CD4-positive, alpha-beta memory T cell (primary cell): ENCODE measurements around the gene CLP1. TPM values are rescaled to one million over a fixed set of nuclear protein-coding genes. Genes with fewer than 3 reads are reported as not detected.
"Not testable (repeated sequence)": the region's sequence is repeated elsewhere in the genome, so short reads cannot be mapped to it uniquely, and the experiment has no call there.

Experiments
- CTCF ChIA-PET: fragments of 350-600 bp; sonication (Branson Sonifier 250); formaldehyde crosslinking; loops from one replicate; lab custom pipeline; 2021; ENCODE audit warnings: inconsistent platforms; ENCODE audit not compliant: partially characterized antibody; lab: Charles Lee
- POLR2A ChIA-PET: fragments of 350-600 bp; sonication (Branson Sonifier 250); formaldehyde crosslinking; loops from one replicate; lab custom pipeline; 2021; ENCODE audit not compliant: partially characterized antibody; lab: Charles Lee
- DNase-seq, 5 donors: peaks; one replicate each; pipeline versions ENCODE4 v3.0.0 to v3.0.0-alpha.2; 2020 to 2022; ENCODE audit warnings: mixed read lengths in 1 of 5
- H3K27ac ChIP-seq: one replicate; pipeline ENCODE4 v1.7.0; 2013; ENCODE audit warnings: low read depth, low read length
- H3K27me3 ChIP-seq: 2 replicates; pipeline ENCODE4 v1.7.0; 2013; ENCODE audit warnings: mild to moderate bottlenecking, low read length, moderate library complexity; ENCODE audit not compliant: insufficient read depth
- H3K36me3 ChIP-seq: 2 replicates; pipeline ENCODE4 v1.7.0; 2013; ENCODE audit warnings: mild to moderate bottlenecking, low read length, moderate library complexity; ENCODE audit not compliant: insufficient read depth
- H3K4me1 ChIP-seq: 2 replicates; pipeline ENCODE4 v1.7.0; 2013; ENCODE audit warnings: mild to moderate bottlenecking, low read length, moderate library complexity; ENCODE audit not compliant: insufficient read depth
- H3K4me3 ChIP-seq, 2 donors: one replicate each; pipeline ENCODE4 v1.7.0; 2013; ENCODE audit warnings: low read length in 2 of 2, mild to moderate bottlenecking in 1 of 2
- H3K9me3 ChIP-seq, 2 donors: one replicate each; pipeline ENCODE4 v1.7.0; 2013; ENCODE audit warnings: low read length in 2 of 2, control low read depth in 1 of 2; ENCODE audit not compliant: control insufficient read depth in 1 of 2
- H3K27ac Mint-ChIP-seq, 7 donors: one replicate each; pipeline ENCODE4 v1.8.0; 2020 to 2021; ENCODE audit warnings: mixed read lengths in 7 of 7, mild to moderate bottlenecking in 6 of 7, inconsistent platforms in 3 of 7, moderate library complexity in 3 of 7
- H3K27me3 Mint-ChIP-seq, 2 donors: one replicate each; pipeline ENCODE4 v1.8.0; 2020 to 2021; ENCODE audit warnings: mixed read lengths in 2 of 2
- H3K36me3 Mint-ChIP-seq, 2 donors: one replicate each; pipeline ENCODE4 v1.8.0; 2020 to 2021; ENCODE audit warnings: mixed read lengths in 2 of 2, inconsistent platforms in 1 of 2, mild to moderate bottlenecking in 1 of 2
- H3K4me1 Mint-ChIP-seq, 4 donors: one replicate each; pipeline ENCODE4 v1.8.0; 2020 to 2021; ENCODE audit warnings: mixed read lengths in 4 of 4, mild to moderate bottlenecking in 1 of 4
- H3K4me3 Mint-ChIP-seq, 8 donors: one replicate each; pipeline ENCODE4 v1.8.0; 2020 to 2021; ENCODE audit warnings: mixed read lengths in 8 of 8, mild to moderate bottlenecking in 7 of 8, moderate library complexity in 6 of 8, inconsistent platforms in 3 of 8
- H3K9me3 Mint-ChIP-seq, 8 donors: one replicate each; pipeline ENCODE4 v1.8.0; 2020 to 2021; ENCODE audit warnings: mixed read lengths in 8 of 8, mild to moderate bottlenecking in 5 of 8, inconsistent platforms in 3 of 8, moderate library complexity in 1 of 8
- intact Hi-C: fragments of 100-400 bp; cut with micrococcal nuclease; formaldehyde crosslinking; loops from one replicate; pipeline ENCODE4 v1.15.1; 2023
- polyA plus RNA-seq, 2 donors: library from polyadenylated mRNA; unstranded; fragments of 300-500 nt; fragmentation: Illumina TruSeq; gene quantifications; one replicate each; pipeline ENCODE4 v1.2.3, GENCODE V29; 2021
- total RNA-seq, 2 experiments: library from RNA; stranded (reverse); gene quantifications; one replicate each; pipeline ENCODE4 v1.2.3, GENCODE V29; 2021

CLP1 gene
- total and polyA plus RNA-seq, 4 experiments from 2014 or later = 9.6 to 22.5 (median 15.1) TPM

- Histone ChIP-seq H3K9me3 (no peaks in the 10 kb centered on the region), H3K4me1 (peaks cover 42% of the 10 kb centered on the region), H3K27ac (no peak overlapping the region), H3K4me3 (no peak overlapping the region), H3K27me3 (no peaks in the 10 kb centered on the region), H3K36me3 (peaks cover 44% of the 10 kb centered on the region)
- Mint-ChIP-seq H3K4me3 (peak overlapping the region in 1 of 8 donors; percentile 56), H3K9me3 (no peaks in the 10 kb centered on the region), H3K4me1 (peaks cover 36 to 62% (median 48%) of the 10 kb centered on the region in 4 donors), H3K36me3 (peaks cover 36 to 63% of the 10 kb centered on the region in 2 donors), H3K27ac (peak overlapping the region in 6 of 7 donors; percentile 29 to 78 (median 56)), H3K27me3 (no peaks in the 10 kb centered on the region)
- ChIA-PET POLR2A (no interaction called here), CTCF (interaction anchor here (1.1 to 1.4 kb wide), 2 partner anchors 37 to 188 kb away, joined by 3 read pairs; no protein-coding TSS in a partner anchor)
- intact Hi-C loops = no loop called here
- no peak for DNase-seq
Observed at GRCh38 chr11:57681168-57681567, 23.6 kb downstream of the CLP1 start.

- CTCF ChIA-PET, H3K9me3 ChIP-seq, intact Hi-C loops, H3K4me1 ChIP-seq, H3K9me3 Mint-ChIP-seq, H3K27me3 Mint-ChIP-seq, POLR2A ChIA-PET, DNase-seq, H3K4me3 Mint-ChIP-seq, H3K4me3 ChIP-seq, H3K27me3 ChIP-seq, H3K27ac Mint-ChIP-seq, H3K27ac ChIP-seq, H3K4me1 Mint-ChIP-seq: not testable (repeated sequence)
- H3K36me3 Mint-ChIP-seq = peaks cover 45 to 63% of the 10 kb centered on the region in 2 donors
- H3K36me3 ChIP-seq = peaks cover 62% of the 10 kb centered on the region
Observed at GRCh38 chr11:57690474-57690873, 32.9 kb downstream of the CLP1 start.

GRCh38 chr11:57698843-57699365 lies 41.3 kb downstream of the CLP1 start:
- Histone ChIP-seq H3K4me3 (no peak overlapping the region), H3K36me3 (peaks cover 61% of the 10 kb centered on the region), H3K27ac (no peak overlapping the region), H3K27me3 (no peaks in the 10 kb centered on the region), H3K4me1 (no peaks in the 10 kb centered on the region), H3K9me3 (no peaks in the 10 kb centered on the region)
- Mint-ChIP-seq H3K27ac (no peak overlapping the region), H3K36me3 (peaks cover 38 to 70% of the 10 kb centered on the region in 2 donors), H3K4me3 (no peak overlapping the region), H3K4me1 (no peaks in the 10 kb centered on the region), H3K27me3 (no peaks in the 10 kb centered on the region), H3K9me3 (no peaks in the 10 kb centered on the region)
- DNase-seq = no peak
- ChIA-PET CTCF (interaction anchor here (1.2 kb wide), 2 partner anchors 16 to 24 kb away, joined by 3 to 4 read pairs; no protein-coding TSS in a partner anchor), POLR2A (no interaction called here)
- intact Hi-C loops = no loop called here

GRCh38 chr11:57699813-57700212 lies 42.3 kb downstream of the CLP1 start:
- H3K27me3 ChIP-seq = no peaks in the 10 kb centered on the region
- CTCF ChIA-PET = no interaction called here
- POLR2A ChIA-PET = no interaction called here
- DNase-seq = no peak
- H3K9me3 Mint-ChIP-seq = no peaks in the 10 kb centered on the region
- intact Hi-C loops = no loop called here
- H3K4me3 ChIP-seq = no peak overlapping the region
- H3K4me1 ChIP-seq = no peaks in the 10 kb centered on the region
- no peaks in the 10 kb centered on the region for H3K27me3 Mint-ChIP-seq
- no peak overlapping the region for H3K4me3 Mint-ChIP-seq
- no peaks in the 10 kb centered on the region for H3K4me1 Mint-ChIP-seq
- peak overlapping the region in 2 of 7 donors; percentile 37 to 39 for H3K27ac Mint-ChIP-seq
- no peak overlapping the region for H3K27ac ChIP-seq
- no peaks in the 10 kb centered on the region for H3K9me3 ChIP-seq
- peaks cover 42 to 75% of the 10 kb centered on the region in 2 donors for H3K36me3 Mint-ChIP-seq
- peaks cover 67% of the 10 kb centered on the region for H3K36me3 ChIP-seq

GRCh38 chr11:57700425-57700824 lies 42.9 kb downstream of the CLP1 start:
- peaks cover 42 to 74% of the 10 kb centered on the region in 2 donors for H3K36me3 Mint-ChIP-seq
- H3K27me3 Mint-ChIP-seq = no peaks in the 10 kb centered on the region
- Histone ChIP-seq H3K27me3 (no peaks in the 10 kb centered on the region), H3K36me3 (peaks cover 63% of the 10 kb centered on the region), H3K27ac (no peak overlapping the region), H3K4me1 (no peaks in the 10 kb centered on the region), H3K4me3 (no peak overlapping the region), H3K9me3 (no peaks in the 10 kb centered on the region)
- intact Hi-C loops = no loop called here
- ChIA-PET CTCF (interaction anchor here (1.8 kb wide), 1 partner anchor 100 kb away, joined by 6 read pairs; no protein-coding TSS in a partner anchor), POLR2A (no interaction called here)
- H3K4me3 Mint-ChIP-seq = no peak overlapping the region
- H3K4me1 Mint-ChIP-seq = no peaks in the 10 kb centered on the region
- H3K27ac Mint-ChIP-seq = no peak overlapping the region
- DNase-seq = no peak
- no peaks in the 10 kb centered on the region for H3K9me3 Mint-ChIP-seq

GRCh38 chr11:57703341-57703740 lies 45.8 kb downstream of the CLP1 start:
- ChIA-PET CTCF (interaction anchor here (0.7 to 3.3 kb wide), 3 partner anchors 31 to 99 kb away, joined by 3 to 17 read pairs (median 4); no protein-coding TSS in a partner anchor), POLR2A (interaction anchor here (1.0 to 1.5 kb wide), 2 partner anchors 9 to 10 kb away, joined by 5 read pairs; partner anchors contain the start of genes MED19 and TMX2)
- Histone ChIP-seq H3K27me3 (no peaks in the 10 kb centered on the region), H3K4me1 (no peaks in the 10 kb centered on the region), H3K27ac (no peak overlapping the region), H3K9me3 (no peaks in the 10 kb centered on the region), H3K36me3 (peaks cover 44% of the 10 kb centered on the region), H3K4me3 (no peak overlapping the region)
- H3K36me3 Mint-ChIP-seq = peaks cover 32 to 62% of the 10 kb centered on the region in 2 donors
- intact Hi-C loops = no loop called here
- no peak for DNase-seq
- no peaks in the 10 kb centered on the region for H3K9me3 Mint-ChIP-seq
- H3K27ac Mint-ChIP-seq = peak overlapping the region in 1 of 7 donors; percentile 43
- no peak overlapping the region for H3K4me3 Mint-ChIP-seq
- H3K27me3 Mint-ChIP-seq = no peaks in the 10 kb centered on the region
- H3K4me1 Mint-ChIP-seq = peaks cover 3 to 6% (median 4%) of the 10 kb centered on the region in 4 donors

GRCh38 chr11:57704932-57705331 lies 47.4 kb downstream of the CLP1 start:
- CTCF ChIA-PET = interaction anchor here (3.3 kb wide), 1 partner anchor 96 kb away, joined by 17 read pairs; no protein-coding TSS in a partner anchor
- POLR2A ChIA-PET = no interaction called here
- no peak for DNase-seq
- Histone ChIP-seq H3K27me3 (no peaks in the 10 kb centered on the region), H3K36me3 (peaks cover 28% of the 10 kb centered on the region), H3K27ac (no peak overlapping the region), H3K4me3 (no peak overlapping the region), H3K9me3 (no peaks in the 10 kb centered on the region), H3K4me1 (no peaks in the 10 kb centered on the region)
- intact Hi-C loops = no loop called here
- peaks cover 8 to 15% (median 10%) of the 10 kb centered on the region in 4 donors for H3K4me1 Mint-ChIP-seq
- peak overlapping the region in 1 of 7 donors; percentile 37 for H3K27ac Mint-ChIP-seq
- H3K27me3 Mint-ChIP-seq = no peaks in the 10 kb centered on the region
- no peaks in the 10 kb centered on the region for H3K9me3 Mint-ChIP-seq
- no peak overlapping the region for H3K4me3 Mint-ChIP-seq
- H3K36me3 Mint-ChIP-seq = peaks cover 21 to 49% of the 10 kb centered on the region in 2 donors
